Gastroesophageal sphincter (tissue), 2 donors: ENCODE results near the gene ANGEL1.

Source experiments
- POLR2A ChIP-seq, 2 donors: fragments of 450-650 bp; IDR thresholded peaks; one replicate each; pipeline ENCODE4 v1.6.1; 2017; ENCODE audit warnings: antibody characterized with exemption in 2 of 2, mild to moderate bottlenecking in 2 of 2, moderate library complexity in 1 of 2
- POLR2AphosphoS5 ChIP-seq: sonication (generic); formaldehyde crosslinking; IDR thresholded peaks from one replicate; pipeline ENCODE4 v1.6.1; 2017; ENCODE audit warnings: antibody characterized with exemption

DNA sequence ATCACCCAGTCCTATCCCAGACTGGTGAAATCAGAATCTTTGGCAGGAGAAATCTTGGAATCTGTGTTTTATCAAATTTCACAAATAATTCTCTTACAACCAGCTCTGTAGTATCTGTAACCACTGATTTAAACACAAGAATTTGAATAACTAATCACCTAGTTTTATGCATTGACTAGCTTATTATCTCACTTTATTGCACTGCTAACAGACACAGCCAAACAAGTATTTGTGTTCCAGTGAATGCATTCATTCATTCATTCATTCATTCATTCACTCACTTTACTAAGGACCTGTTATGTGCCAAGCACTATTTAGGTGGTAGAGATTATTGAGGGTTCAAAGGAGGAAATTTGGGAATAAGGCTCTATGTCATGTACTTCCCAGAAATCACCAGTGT lies 29.7 kb upstream of the ANGEL1 start:
- no peak for TF ChIP-seq POLR2A (IDR thresholded peaks at IDR 0.05)
- TF ChIP-seq POLR2AphosphoS5 = no peak
